NCI-H446 (cell line): Measurements from ENCODE around the gene CLNK.
A peak's percentile ranks its signal among the peaks of the same experiment; 100 is the strongest.
"Not testable (repeated sequence)": the region's sequence is repeated elsewhere in the genome, so short reads cannot be mapped to it uniquely, and the experiment has no call there.

Experiments used
- DNase-seq, 2 experiments: peaks; one replicate each; lab custom pipeline; 2025; lab: John Stamatoyannopoulos, UW

CLNK gene

DNA sequence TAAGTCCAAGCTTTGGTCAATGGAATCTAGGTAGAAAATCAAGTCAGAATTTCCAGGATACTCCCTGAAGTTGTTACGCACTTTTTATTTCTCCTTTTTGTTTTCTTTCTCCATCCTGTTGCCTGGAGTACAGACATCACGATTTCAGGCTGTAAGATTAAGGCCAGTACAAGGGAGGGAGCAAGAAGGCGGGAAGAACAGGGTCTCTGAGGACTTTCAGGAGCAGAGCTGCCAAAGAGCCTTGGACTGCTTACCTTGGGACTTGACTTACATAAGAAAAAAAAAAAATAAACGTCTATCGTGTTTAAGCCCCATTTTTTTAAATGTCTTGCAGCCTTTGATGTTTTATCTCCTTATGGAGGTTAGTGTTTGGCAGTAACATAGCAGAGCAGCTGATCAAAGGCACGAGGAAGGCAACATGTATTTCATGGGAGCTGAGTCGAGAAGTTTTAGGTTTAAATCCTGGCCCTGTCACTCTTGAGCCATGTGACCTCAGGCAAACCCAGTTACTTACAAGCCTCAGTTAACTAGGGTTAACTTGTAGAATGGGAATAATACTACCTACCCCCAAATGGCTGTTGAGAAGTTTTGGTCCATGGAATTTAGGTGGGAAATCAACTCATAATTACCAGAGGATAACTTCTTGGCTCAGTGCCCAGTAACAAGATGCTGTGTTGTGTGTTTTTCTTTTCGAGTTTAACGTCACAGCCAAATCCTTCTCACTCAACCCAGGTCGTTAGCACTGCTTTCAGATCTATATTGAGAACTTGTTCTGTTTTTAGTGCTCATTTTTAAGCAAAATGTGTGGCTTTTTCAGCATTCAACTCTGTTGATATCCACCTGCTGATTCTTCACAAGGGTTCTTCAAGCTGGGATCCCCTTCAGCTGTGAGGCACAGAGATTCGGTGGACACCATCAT is 106.8 kb downstream of the CLNK start:
- peak in 1 of 2 experiments; percentile 23 for DNase-seq

DNA sequence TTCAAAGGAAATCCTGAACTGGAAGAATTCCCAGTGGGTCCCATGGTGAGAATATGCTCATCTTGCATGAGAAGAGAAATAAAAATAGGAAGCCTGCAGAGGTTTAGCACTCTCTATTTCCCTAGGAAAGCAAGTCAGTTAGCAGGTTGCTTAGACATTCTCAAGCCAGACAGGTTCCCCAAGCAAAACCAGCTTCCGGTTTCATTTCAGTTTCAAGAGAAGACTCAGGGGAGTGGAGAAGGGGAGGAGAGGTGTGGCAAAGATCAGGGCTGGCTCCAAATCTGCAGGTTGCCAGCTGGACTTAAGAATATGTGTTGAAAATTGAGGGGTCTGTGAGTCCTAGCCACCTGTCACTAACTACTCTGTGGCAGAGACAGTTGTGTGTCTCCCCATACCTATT is 107.5 kb downstream of the CLNK start:
- DNase-seq, result no peak

DNA sequence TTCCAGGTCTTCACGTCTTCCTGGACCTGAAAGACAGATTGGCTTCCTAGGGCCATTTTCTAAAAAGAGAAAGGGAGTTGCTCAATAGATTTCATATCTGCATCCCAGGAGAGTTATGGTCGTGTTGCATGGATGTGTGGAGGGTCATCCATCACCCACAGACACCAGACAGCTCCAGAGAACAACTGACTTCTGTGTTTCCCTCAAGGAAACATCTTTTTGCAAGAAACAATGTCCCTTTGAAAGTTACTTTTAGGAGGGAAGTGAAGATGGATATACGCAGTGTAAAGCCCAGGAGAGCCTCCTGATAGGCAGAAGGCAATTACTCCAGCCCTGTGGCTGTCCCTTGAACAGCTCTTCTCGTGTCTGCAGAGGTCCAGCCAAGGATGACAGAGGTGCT is 108.3 kb downstream of the CLNK start:
- no peak for DNase-seq

DNA sequence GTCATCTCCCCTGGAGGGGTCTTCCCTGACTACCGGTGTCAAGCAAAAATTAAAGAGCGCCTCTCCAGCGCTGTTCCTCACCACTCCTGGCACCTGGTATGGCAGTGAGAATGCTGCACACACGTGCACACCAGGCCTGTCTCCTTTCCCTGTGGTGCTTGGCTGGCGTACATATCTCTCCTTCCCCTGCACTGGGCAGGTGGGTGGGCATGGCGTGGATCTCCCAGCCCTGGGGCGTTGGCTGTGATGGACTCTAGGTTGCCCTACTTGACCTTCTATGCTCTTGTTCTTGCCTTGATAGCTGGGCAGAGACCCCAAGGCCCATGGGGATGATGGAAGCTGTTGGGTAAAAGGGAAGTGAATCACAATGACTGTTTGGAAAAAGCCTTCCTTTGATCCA is 109.2 kb downstream of the CLNK start:
- DNase-seq, result no peak

DNA sequence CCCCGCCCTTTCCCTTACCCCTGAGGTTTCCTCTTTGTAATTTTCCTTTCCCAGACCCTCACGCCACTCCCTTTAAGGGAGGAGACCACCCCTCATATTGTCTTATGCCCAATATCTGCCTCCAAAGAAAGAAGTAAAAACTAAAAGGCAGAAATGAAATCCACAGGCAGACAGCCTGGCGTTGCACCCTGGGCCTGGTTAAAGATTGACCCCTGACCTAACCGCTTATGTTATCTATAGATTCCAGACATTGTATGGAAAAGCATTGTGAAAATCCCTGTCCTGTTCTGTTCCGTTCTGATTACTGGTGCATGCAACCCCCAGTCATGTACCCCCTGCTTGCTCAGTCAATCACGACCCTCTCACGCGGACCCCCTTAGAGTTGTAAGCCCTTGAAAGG is 110.0 kb downstream of the CLNK start:
- not testable (repeated sequence) for DNase-seq

DNA sequence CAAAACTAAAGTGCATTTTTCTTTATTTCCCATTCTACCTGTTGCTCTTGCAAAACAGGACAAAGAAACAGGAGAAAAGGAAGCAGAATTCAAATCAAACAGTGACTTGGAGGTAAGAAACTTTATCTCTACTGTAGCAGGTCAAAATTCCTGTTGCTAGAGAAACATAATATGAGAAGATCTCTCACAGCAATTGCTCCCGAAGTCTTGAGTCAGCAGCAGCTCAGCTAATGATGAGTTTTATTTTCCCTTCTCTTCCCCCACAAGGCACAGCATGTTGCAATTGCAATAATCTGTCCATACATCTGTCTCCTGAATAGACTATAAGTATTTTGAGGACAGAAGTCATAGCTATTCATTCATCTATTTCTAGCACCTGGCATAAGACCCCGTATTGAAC is 112.7 kb downstream of the CLNK start:
- no peak for DNase-seq

DNA sequence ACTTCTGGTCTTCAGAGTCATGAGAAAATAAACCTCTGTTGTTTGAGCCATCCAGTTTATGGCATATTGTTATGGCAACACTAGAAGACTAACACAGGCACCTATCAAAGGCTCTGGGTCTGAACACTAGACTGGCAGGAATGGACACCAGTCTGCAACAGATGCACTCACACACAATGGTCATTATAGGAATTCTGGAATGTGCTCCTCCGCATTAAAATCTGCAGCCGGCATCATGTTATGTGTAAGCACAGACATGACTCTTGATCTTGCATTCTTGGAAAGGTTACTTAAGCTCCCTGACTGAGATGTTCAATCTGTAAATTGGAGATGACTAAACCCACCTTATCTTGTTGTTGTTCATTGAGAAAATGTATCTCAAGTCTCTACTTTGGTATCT is 115.1 kb downstream of the CLNK start:
- no peak for DNase-seq

DNA sequence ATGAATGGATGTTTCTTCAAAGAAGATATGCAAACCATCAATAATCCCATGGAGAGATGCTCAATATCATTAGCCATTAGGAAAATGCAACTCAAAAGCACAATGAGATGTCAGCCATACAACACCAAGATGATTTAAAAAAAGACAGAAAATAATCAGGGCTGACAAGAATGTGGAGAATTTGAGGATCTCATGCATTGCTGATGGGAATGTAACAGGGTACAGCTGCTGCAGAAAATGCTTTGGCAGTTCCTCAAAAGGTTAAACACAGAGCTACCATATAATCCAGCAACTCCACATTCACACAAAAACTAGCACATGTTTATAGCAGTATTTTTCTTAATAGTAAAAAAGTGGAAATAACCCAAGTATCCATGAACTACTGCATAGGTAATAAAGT is 116.8 kb downstream of the CLNK start:
- no peak for DNase-seq

DNA sequence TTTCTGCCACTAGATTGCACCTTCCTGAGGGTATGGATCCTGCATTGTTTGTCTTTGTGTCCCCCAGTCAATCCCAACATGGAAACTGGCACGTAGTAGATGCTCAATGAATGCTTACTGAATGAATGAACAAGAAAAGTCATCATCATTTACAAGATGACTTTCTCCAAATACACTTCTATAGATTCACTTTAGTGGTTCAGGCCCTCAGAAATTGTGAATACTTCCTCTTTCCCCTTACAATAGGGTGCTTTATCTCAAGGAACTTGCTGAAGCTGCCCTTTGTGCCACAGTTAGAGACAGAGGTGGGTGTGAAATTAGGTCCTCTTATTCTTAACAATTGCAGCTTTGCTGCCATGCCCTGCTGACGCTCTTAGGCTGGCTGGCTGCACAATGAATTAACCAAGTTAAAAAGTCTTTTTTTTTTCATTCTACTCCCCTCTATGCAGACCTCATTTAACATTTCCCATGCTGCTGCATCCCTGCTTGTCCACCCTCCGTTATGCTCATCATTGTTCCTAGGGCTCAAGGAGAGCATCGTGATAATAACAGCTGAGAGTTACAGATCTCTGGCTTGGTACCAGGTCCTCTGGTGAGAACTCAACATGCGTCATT is 119.3 kb downstream of the CLNK start:
- no peak for DNase-seq

DNA sequence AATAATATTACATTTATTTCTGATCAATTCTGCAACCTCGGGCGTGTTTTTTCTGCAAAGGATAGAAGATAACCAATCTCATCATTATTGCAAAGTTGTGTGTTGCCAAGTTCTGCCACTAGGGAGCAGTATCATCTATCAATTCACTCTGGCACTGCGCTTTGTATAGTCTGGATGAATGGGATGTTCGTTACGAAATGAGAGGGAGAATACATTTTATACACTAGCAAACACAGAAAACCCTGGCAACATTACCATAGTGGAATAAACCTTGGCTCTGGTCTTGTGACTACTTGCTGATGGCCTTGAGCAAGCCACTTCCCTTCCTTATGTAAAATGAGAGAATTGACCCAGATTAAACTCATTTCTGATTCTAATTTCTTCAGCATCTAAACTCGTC is 129.9 kb downstream of the CLNK start:
- DNase-seq, result peak; percentile 39 to 62

DNA sequence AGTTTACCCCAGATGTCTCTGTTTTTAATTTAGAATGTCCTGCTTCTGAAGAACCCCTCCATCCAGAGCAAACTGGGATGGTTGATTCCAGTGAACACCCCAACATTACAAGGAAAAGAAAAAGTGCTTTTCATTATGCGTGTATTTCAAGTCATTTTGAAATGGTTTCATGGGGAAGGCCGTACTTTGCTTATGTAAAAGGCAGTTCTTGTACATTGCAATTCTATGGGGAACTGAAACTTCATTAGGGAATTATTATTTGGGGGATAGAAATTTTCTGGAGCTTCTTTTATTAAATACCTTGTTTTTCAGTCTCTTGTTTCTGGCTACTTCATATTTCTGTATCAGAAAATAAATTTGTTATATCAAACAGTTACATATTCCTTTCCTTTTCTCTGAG is 130.4 kb downstream of the CLNK start:
- no peak for DNase-seq

DNA sequence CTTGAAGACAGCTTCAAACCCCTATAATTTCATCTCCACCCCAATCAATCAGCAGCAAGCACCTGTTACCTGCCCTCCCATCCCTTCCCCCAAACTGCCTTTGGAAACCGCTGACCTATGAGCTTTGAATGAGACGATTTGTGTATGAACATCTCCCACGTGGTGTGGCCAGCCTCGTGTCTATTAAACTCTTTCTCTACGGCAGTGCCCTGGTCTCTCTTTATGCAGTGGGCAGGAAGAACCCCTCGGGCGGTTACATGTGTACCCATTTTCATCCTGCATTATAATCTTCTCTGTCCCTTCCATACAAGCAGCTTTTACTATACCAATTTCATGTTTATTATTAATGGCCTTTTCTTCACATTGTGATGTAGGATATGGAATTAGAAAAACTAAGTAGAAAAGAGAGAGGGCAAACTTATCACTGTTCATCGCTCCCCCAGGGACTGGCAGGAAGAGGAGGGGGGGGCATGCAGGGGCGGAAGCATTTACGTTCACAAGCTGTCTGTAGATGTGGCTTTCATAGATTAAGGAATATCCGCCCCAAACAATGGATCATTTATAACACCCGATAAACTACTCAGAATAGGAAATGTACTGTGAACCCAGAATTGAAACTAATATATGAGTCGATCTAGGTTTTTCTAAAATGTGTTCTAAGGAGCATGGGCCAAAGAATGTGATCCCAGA is 131.8 kb downstream of the CLNK start:
- DNase-seq, result no peak

DNA sequence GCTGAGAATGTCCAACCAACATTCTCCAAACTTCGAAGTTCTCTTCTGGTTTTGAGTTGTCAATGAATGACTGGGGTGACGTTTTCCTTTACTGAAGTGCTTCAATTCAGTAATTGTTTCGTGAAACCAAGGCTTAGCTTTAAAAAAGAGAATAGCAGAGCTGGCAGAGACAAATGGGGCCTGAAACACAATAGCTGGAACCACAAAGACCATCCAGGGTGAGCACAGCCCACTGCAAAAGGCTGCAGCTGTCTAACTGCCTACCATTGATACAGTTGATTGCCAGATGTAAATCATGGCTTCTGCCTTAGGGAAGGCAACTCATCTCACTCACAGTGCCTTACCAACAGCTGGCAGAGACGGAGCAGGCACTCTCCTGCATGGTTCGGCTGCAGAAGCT is 148.7 kb downstream of the CLNK start:
- no peak for DNase-seq

DNA sequence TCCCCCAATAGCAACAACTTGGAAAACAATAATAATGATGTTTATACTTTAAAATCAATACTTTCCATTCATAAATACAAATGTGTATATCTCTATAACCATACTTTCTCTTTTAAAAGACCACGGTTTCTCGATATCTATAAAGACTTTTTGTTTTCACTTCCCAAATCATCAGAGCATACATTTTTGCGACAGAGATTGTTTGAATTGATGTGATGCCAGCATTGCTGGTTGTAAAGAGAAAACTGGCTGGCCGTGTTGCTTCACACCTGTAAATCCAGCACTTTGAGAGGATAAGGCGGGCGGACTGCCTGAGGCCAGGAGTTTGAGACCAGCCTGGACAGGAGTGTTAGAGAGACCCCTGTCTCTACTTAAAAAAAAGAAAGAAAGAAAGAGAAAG is 149.7 kb downstream of the CLNK start:
- no peak for DNase-seq

DNA sequence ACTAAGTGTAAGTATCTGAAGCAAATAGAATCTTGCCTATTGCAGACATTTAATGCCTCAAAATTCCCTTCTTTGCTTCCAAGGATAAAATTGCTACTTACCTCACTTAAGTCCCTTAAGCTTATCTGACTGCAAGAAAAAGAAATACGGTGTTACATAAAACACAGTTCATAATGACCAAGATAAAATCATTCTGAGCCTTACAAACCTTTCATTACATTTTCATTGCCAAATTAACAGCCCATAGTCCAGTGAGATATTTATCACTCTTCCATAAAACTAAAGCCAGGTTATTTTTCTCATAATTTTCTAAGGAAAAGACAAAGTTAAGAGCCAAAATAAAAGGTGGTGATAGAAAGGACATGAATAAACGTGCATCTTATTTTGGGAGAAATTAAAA is 152.4 kb downstream of the CLNK start:
- DNase-seq, result no peak

DNA sequence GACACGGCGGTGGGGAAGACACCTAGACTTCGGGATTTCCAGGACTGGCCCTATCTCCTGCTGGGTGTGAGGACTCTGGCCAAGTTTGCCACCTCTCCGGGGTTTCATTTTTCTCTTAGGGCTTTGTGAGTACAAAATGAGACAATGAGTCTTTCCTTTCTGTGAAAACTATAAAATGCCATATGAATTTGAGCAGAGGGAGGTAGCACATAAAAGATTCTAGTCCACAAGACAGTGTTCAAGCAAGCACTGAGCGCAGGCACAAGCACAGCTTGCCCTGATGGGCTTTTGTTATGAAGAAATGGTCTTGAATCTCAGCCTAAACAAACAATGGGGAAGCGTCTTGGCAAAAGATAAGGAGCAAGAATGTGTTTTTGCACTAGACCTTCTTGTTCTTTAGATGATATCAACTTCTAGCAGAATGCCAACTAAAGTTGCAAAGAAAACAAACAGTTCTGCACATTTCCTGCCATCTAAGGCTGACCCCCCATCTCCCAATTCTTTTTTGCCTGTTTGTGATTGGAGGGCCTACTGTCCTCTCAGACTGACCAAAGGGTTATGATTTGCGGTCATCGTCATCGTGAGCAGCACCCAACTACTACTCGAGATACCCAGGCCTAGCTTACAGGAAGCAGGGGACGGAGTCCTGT is 154.3 kb downstream of the CLNK start:
- no peak for DNase-seq

DNA sequence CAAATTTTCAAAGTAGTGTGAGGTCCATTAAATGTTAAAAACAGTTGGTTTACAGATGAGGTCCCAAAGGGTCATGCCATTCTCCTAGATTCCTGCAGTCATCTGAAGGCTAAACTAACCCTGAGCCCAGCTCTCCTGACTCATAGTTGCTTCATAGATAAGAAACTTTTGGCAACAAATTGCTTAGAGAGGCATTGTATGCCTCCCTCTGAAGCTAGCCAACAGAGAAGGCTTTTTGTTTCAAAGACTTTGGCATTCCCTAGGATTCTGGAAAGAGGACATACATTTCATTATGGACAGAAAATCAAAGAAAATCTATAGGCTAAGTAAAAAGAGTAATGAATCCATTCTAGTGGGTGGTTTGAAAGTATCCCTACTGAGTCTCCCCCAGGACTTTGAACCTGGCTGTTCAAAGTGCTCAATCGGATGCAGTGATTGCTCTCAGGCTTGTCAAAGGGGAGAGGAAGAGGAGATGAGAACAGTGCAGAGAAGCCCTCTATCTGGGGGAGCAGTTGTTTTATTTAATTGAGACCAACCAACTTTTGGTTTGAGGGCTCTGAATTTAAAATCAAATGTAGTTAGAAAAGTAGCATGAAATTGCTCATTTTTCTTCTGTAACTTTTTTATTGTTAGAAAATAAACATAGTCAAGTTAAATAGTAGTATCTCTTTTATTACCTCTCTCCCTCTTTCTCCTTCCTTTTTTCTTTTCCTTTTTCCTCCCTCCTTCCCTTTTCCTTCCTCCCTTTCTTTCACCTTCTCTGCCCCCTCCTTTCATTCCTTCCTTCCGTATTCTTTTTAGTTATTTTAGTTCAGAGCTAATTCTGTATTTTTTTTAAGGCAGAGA is 155.1 kb downstream of the CLNK start:
- DNase-seq, result no peak

DNA sequence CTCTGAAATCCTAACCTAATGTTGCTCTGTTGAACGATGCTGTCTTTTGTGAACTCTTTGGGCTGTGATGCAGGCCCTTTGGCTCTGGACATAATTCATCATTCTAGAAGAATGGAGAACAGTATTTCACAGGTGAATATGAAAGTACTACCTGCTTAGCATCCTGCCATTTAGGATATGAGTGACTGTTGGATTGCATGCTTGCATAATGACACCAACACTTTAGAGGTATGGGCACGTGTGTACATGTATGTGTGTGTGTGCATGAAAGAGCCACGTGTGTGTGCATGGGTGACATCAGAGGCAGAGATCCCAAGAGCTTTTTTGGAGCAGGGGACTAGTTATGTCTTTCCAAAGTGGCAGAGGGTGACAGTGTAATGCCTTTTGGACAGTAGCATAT is 157.1 kb downstream of the CLNK start:
- DNase-seq, result no peak

DNA sequence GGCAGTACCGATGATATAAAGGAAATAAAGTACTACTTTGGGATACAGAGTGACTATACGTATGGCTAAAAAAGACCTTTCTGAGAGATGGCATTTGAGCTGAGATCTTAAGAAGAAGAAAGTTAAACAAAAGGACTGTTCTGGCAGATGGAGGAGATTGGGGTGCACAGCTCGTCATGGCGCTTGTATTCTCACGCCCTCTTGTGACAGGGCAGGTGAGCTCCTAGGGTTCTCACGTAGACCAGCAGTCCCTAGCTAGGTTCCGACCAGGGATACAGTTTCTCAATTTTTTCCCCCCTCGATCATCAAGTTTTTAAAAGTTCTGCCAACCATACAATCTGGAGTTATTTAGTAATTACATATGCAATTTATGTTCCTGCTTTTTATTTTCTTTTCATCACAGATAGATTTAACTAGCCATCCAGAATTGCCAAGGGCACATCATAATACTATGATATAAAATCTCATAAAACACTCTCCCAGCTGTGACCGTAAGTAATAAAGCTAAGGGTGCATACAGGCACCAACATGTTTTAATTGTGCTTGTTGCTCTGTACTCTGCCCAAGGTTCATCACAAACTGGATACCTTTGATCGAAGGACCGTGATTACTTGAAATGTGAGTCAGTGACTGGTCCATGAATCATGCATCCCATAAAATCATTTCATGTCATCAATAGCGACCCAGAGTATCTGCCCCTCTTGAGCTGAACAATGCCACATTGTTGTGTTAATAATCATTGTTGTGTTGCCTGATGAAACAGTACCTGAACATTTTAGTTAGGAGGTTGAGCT is 157.9 kb downstream of the CLNK start:
- DNase-seq, result no peak

DNA sequence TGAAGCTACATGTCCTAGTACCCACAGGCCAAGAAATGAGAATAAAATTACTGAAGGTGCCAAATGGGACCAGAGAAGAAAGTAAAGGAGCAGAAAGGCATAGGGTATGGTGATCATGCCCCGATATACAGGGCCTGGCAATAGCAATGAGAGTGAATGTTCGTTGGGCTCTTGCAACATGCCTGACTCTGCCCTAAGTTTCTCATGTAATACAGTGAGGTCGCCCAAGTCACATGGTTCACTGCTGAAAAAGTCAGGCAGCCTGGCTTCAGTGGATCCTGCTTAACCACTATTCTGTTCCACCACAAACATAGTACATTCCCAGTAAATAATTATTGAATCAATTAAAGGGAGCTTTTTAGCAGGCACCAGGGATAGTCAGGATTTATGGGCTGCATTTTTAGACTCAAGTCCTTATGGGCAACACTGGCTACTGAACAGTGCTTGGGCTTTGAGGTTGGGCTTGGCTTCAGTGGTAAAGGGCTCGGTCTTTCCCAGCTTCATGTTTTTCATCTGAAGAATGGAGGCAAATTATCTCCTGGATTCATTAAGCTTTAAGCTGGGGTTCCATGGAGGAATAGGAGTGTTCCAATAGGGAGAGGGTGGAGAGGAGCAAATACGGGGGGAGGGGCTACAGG is 160.3 kb downstream of the CLNK start:
- DNase-seq, result no peak
